Thyroid gland (tissue), 4 donors: ENCODE data around the gene SYT9.

Experiments used
- POLR2A ChIP-seq, 2 donors: fragments of 450-650 bp; IDR thresholded peaks; one replicate each; pipeline ENCODE4 v1.6.1; 2017; ENCODE audit warnings: antibody characterized with exemption in 2 of 2, mild to moderate bottlenecking in 2 of 2, moderate library complexity in 1 of 2
- TF ChIP-seq, protein P1 (sequence below), 6 experiments: fragments of 200-600 bp in 3 of 6; fragments of 450-650 bp in 3 of 6; sonication (generic) in 3 of 6; IDR thresholded peaks; one replicate each; pipeline ENCODE4 v1.5.1; 2016 to 2019; ENCODE audit warnings: antibody characterized with exemption in 6 of 6, mild to moderate bottlenecking in 2 of 6, inconsistent platforms in 1 of 6, moderate library complexity in 1 of 6

DNA sequence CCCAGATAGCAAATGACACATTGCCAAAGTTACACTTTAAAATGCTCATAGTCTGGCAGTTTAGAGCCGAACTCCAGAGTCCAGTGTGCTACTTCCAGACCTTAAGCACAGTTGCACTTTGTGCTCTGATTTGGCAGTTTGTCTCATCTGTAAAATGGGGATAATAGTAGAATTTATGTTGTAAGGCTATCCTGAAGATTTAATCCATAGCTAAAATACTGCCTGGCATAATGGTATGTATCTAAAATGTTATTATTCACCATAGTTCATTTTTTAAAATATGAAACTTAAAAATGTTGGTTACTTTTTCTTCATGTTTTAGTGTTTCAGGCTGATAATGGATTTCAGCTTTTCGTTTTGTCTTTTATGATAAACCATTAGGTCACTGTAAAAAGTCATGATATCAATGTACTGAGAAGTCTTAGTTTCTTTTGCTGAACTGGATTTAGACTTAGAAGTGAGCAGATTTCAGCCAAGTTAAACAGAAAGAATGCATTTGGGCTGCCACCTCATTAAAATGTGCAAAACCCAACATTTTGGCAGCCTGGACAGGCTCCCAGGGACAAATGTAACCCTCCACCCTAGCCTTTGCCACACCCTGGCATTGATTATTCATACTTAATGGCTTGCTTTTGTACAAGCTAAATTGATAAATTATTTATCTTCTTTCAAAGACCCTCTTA, 234.5 kb downstream of the SYT9 start:
- TF ChIP-seq, protein P1, sequence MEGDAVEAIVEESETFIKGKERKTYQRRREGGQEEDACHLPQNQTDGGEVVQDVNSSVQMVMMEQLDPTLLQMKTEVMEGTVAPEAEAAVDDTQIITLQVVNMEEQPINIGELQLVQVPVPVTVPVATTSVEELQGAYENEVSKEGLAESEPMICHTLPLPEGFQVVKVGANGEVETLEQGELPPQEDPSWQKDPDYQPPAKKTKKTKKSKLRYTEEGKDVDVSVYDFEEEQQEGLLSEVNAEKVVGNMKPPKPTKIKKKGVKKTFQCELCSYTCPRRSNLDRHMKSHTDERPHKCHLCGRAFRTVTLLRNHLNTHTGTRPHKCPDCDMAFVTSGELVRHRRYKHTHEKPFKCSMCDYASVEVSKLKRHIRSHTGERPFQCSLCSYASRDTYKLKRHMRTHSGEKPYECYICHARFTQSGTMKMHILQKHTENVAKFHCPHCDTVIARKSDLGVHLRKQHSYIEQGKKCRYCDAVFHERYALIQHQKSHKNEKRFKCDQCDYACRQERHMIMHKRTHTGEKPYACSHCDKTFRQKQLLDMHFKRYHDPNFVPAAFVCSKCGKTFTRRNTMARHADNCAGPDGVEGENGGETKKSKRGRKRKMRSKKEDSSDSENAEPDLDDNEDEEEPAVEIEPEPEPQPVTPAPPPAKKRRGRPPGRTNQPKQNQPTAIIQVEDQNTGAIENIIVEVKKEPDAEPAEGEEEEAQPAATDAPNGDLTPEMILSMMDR (IDR thresholded peaks at IDR 0.05) = no peak
- no peak for TF ChIP-seq POLR2A (IDR thresholded peaks at IDR 0.05)
